K562 (cell line): ENCODE data around the gene SYNGR3. TPM values are rescaled to one million over a fixed set of nuclear protein-coding genes. Genes with fewer than 3 reads are reported as not detected.

ENCODE experiments used
- ATAC-seq: fragments of 200-7000 bp; cut with Tn5 transposase; 3 replicates; pipeline ENCODE4 v1.9.1; 2020; ENCODE audit warnings: moderate library complexity
- BruUV-seq: library from RNA; stranded (reverse); fragments of 400-500 nt; replicated peaks from 2 replicates; lab custom pipeline; 2021; lab: Mats Ljungman, UMichigan
- CTCF ChIA-PET: fragments of 300-600 bp; formaldehyde crosslinking; extraction: SDS; loops from one replicate; lab custom pipeline; 2021; ENCODE audit warnings: low intra/inter-chr PET ratio; lab: Yijun Ruan, JAX
- POLR2A ChIA-PET: fragments of 300-600, 350-650 bp; sonication (Branson Sonifier 250); formaldehyde crosslinking; extraction: SDS; loops from one replicate; lab custom pipeline; 2021; ENCODE audit warnings: antibody characterized with exemption, inconsistent platforms; lab: Yijun Ruan, JAX
- DNase-seq, 4 experiments: peaks; one replicate each; pipeline versions ENCODE4 v3.0.0 to v3.0.0-alpha.2; 2011 to 2018; ENCODE audit warnings: low spot score in 3 of 4, mixed read lengths in 3 of 4; ENCODE audit errors: extremely low read depth in 1 of 4
- FAIRE-seq: peaks from 2 replicates; lab custom pipeline; 2011; peaks lifted over from hg19 to GRCh38; lab: Jason Lieb, UNC
- H2AFZ ChIP-seq: 2 replicates; pipeline ENCODE4 v1.6.0; 2011; ENCODE audit warnings: low read depth, low read length, control low read depth, inconsistent platforms
- H3K27ac ChIP-seq: fragments of 200-600 bp; 3 replicates; pipeline ENCODE4 v1.8.0; 2011; ENCODE audit warnings: low read depth, mild to moderate bottlenecking, control low read depth, inconsistent platforms, low read length, moderate library complexity, mixed read lengths; ENCODE audit errors: extremely low read depth
- H3K27me3 ChIP-seq, 2 experiments: fragments of 300-600 bp in 1 of 2; 2 replicates in 1 of 2; 3 replicates in 1 of 2; pipeline versions ENCODE4 v1.6.0 to v1.8.0; 2011; ENCODE audit warnings: inconsistent platforms in 2 of 2, low read length in 2 of 2, mild to moderate bottlenecking in 1 of 2, mixed read lengths in 1 of 2, moderate library complexity in 1 of 2; ENCODE audit not compliant: control insufficient read depth in 2 of 2, insufficient read depth in 2 of 2
- H3K36me3 ChIP-seq: fragments of 300-600 bp; 3 replicates; pipeline ENCODE4 v1.8.0; 2011; ENCODE audit warnings: mild to moderate bottlenecking, low read length, inconsistent platforms; ENCODE audit not compliant: control insufficient read depth, insufficient read depth
- H3K4me1 ChIP-seq, 2 experiments: fragments of 200-600 bp in 1 of 2; replicated peaks in 1 of 2; 2 replicates in 1 of 2; 3 replicates in 1 of 2; pipeline versions ENCODE4 v1.5.1 to v1.8.0; 2011; ENCODE audit warnings: inconsistent platforms in 2 of 2, low read length in 2 of 2, mild to moderate bottlenecking in 1 of 2, mixed read lengths in 1 of 2, moderate library complexity in 1 of 2; ENCODE audit not compliant: control insufficient read depth in 2 of 2, insufficient read depth in 2 of 2
- H3K4me2 ChIP-seq: 2 replicates; pipeline ENCODE4 v1.6.1; 2011; ENCODE audit warnings: low read length, control low read depth, inconsistent platforms, mixed read lengths; ENCODE audit not compliant: insufficient read depth
- H3K4me3 ChIP-seq: fragments of 200-600 bp; sonication (generic), shearing (Covaris generic); 2 replicates; pipeline ENCODE4 v1.5.1; 2016; ENCODE audit warnings: control low read depth, inconsistent platforms
- H3K79me2 ChIP-seq: fragments of 200-600 bp; 3 replicates; pipeline ENCODE4 v1.8.0; 2011; ENCODE audit warnings: low read length, inconsistent platforms; ENCODE audit not compliant: control insufficient read depth, insufficient read depth
- H3K9ac ChIP-seq, 2 experiments: 2 replicates each; pipeline versions ENCODE4 v1.6.0 to v1.6.1; 2011; ENCODE audit warnings: low read depth in 2 of 2, low read length in 2 of 2, control low read depth in 1 of 2, inconsistent platforms in 1 of 2, mild to moderate bottlenecking in 1 of 2, mixed read lengths in 1 of 2; ENCODE audit not compliant: insufficient read depth in 1 of 2
- H3K9me1 ChIP-seq: one replicate; pipeline ENCODE4 v1.6.0; 2011; ENCODE audit warnings: inconsistent platforms, mild to moderate bottlenecking, low read length, moderate library complexity; ENCODE audit not compliant: control insufficient read depth, insufficient read depth
- H3K9me3 ChIP-seq: replicated peaks from 2 replicates; pipeline ENCODE4 v1.5.1; 2011; ENCODE audit warnings: low read depth, low read length, inconsistent platforms; ENCODE audit not compliant: control insufficient read depth, insufficient read depth
- H4K20me1 ChIP-seq: replicated peaks from 2 replicates; pipeline ENCODE4 v1.6.1; 2011; ENCODE audit warnings: low read length, inconsistent platforms, mixed read lengths; ENCODE audit not compliant: control insufficient read depth, insufficient read depth
- POLR2G ChIP-seq: fragments of 200-400 bp; formaldehyde crosslinking; IDR thresholded peaks from 2 replicates; pipeline ENCODE4 v1.6.1; 2017; ENCODE audit warnings: low read depth, mild to moderate bottlenecking, antibody characterized with exemption, low read length, moderate library complexity
- WGBS: fragments of 100-300 bp; shearing (Covaris generic); methylation state at CpG from one replicate; pipeline ENCODE4 v1.1.6; 2016; ENCODE audit warnings: low coverage, mixed read lengths; ENCODE audit not compliant: insufficient coverage; ENCODE audit errors: missing lambda C conversion rate; 5-methylcytosine and 5-hydroxymethylcytosine counted together
- in situ Hi-C: fragments of 300-500 bp; cut with MboI; formaldehyde crosslinking; loops from 4 replicates; pipeline ENCODE4 v1.15.0; 2018; ENCODE audit warnings: inconsistent platforms, mixed read lengths
- intact Hi-C: fragments of 100-400 bp; cut with micrococcal nuclease; formaldehyde crosslinking; loops from 2 replicates; pipeline ENCODE4 v1.14.2; 2022
- polyA plus RNA-seq, 8 experiments: library from polyadenylated mRNA; depleted of rRNA in 4 of 8; stranded (reverse) in 5 of 8; unstranded in 3 of 8; fragments of >200 nt; fragmentation: Nextera tagmentation in 2 of 8; fragmentation: Illumina TruSeq in 1 of 8; extraction: Ambion mirVana in 2 of 8; extraction: Trizol in 1 of 8; gene quantifications; 2 replicates each; pipeline versions ENCODE4 v1.2.1 to v1.2.3, GENCODE V29; 2011 to 2014; ENCODE audit warnings: inconsistent platforms in 1 of 8, missing spikeins in 1 of 8
- total RNA-seq, 7 experiments: library from RNA; depleted of rRNA in 6 of 7; stranded (reverse); fragments of >200 nt in 6 of 7; fragmentation: Illumina TruSeq in 2 of 7; extraction: Trizol in 2 of 7; gene quantifications; 2 replicates each; pipeline versions ENCODE4 v1.2.1 to v1.2.3, GENCODE V29; 2011 to 2021; ENCODE audit warnings: low replicate concordance in 1 of 7
- TF ChIP-seq, protein P1 (sequence below): IDR thresholded peaks from 2 replicates; pipeline ENCODE4 v1.6.1; 2014; ENCODE audit warnings: antibody characterized with exemption

SYNGR3 gene
- total and polyA plus RNA-seq, 9 of the 15 experiments (the other 6 are each of a cell fraction or from before 2014, with no cell fraction given) = 3.7 to 69.2 (median 36.3) TPM

DNA sequence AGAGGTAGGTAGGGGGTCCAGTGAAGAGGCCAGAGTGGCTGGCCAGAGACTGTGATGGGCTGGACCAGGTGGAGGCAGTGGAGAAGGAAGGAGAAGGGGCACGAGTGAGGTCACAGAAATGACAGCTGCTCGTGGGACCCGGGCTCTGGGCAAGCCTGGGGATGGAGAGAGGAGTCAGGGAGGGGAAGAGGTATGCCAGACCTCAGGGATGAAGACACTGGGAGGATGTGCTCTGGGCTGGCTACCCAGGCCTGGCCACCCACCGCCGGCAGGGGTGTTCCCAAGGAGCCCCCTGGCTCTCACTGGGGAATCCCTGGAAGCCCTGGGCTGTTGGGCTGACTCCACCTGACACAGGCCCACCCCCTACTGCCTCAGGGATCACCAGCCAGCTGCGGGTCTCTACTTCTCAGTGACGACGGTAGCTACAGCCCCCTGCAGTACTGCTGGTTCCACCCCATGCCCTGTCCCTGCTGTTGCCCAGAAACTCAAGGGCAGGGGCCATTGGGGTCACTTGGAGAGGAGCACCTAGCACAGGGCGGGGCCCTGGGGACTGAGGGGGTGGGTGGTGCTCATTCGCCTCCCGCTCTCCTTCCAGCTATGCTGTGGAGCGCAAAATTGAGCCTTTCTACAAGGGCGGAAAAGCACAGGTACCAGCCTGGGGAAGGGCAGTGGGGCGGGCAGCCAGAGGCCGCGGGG lies 16.2 kb upstream of the SYNGR3 start:
- H3K4me1 ChIP-seq = peaks cover 7 to 76% of the 10 kb centered on the region in 2 experiments; a peak in 4 of 5 replicates
- H3K27ac ChIP-seq = no peak overlapping the region
- FAIRE-seq = no peak
- no peak overlapping the region for H2AFZ ChIP-seq
- BruUV-seq = no TSS peak
- no peak for DNase-seq
- WGBS = 83% methylated on average over 10 of the region's 16 CpGs
- peaks cover 38% of the 10 kb centered on the region for H3K79me2 ChIP-seq
- no peak for ATAC-seq
- H3K27me3 ChIP-seq = no peaks in the 10 kb centered on the region
- no peaks in the 10 kb centered on the region for H3K9me1 ChIP-seq
- H3K36me3 ChIP-seq = peaks cover 53% of the 10 kb centered on the region; the same call in 2 of the 3 replicates
- ChIA-PET POLR2A (interaction anchor here (1.4 to 1.8 kb wide), 2 partner anchors 9 to 18 kb away, joined by 3 to 10 read pairs; partner anchors contain the start of gene RPS2), CTCF (no interaction called here)
- H4K20me1 ChIP-seq = no peaks in the 10 kb centered on the region
- H3K4me2 ChIP-seq = no peak overlapping the region
- intact Hi-C loops (no loop called here), in situ Hi-C loops (no loop called here)
- H3K9ac ChIP-seq = peak overlapping the region in 1 of 2 experiments; percentile 56; a peak in 2 of 4 replicates
- H3K9me3 ChIP-seq = no peaks in the 10 kb centered on the region
- TF ChIP-seq, protein P1, sequence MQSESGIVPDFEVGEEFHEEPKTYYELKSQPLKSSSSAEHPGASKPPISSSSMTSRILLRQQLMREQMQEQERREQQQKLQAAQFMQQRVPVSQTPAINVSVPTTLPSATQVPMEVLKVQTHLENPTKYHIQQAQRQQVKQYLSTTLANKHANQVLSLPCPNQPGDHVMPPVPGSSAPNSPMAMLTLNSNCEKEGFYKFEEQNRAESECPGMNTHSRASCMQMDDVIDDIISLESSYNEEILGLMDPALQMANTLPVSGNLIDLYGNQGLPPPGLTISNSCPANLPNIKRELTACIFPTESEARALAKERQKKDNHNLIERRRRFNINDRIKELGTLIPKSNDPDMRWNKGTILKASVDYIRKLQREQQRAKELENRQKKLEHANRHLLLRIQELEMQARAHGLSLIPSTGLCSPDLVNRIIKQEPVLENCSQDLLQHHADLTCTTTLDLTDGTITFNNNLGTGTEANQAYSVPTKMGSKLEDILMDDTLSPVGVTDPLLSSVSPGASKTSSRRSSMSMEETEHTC = no peak
- peak; percentile 21; the same call in 1 of the 2 replicates for TF ChIP-seq POLR2G
- peak overlapping the region; percentile 8; the same call in 1 of the 2 replicates for H3K4me3 ChIP-seq
